Fibroblast of skin of right quadriceps (primary cell): Measurements from ENCODE around the gene ACER1.
"Not testable (repeated sequence)": the region's sequence is repeated elsewhere in the genome, so short reads cannot be mapped to it uniquely, and the experiment has no call there.

ENCODE experiments used
- DNase-seq: peaks from one replicate; pipeline ENCODE4 v3.0.0-alpha.2; 2013

The ACER1 gene

DNA sequence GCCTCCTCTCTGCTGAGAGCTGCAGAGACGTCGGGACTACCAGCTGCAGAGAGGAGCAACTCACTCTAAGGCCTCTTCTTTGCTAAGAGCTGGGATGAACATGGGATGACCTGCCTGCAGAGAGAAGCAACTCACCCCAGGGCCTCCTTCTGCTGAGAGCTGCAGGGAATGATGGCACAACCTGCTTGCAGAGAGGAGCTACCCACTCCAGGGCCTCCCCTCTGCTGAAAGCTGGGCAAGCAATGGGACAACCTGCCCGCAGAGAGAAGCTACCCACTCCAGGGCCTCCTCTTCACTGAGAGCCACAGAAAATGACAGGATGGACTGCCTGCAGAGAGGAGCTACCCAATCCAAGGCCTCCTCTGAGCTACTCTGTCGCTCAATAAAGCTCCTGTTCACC is 46.7 kb downstream of the ACER1 start:
- no peak for DNase-seq

DNA sequence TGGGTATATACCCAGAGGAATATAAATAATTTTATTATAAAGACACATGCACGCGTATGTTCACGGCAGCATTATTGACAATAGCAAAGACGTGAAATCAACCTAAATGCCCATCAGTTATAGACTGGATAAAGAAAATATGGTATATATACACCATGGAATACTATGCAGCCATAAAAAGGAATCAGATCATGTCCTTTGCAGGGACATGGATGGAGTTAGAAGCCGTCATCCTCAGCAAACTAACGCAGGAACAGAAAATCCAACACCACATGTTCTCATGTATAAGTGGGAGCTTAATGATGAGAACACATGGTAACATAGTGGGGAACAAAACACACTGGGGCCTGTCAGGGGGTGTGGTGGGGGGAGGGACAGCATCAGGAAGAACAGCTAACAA is 51.0 kb downstream of the ACER1 start:
- not testable (repeated sequence) for DNase-seq

DNA sequence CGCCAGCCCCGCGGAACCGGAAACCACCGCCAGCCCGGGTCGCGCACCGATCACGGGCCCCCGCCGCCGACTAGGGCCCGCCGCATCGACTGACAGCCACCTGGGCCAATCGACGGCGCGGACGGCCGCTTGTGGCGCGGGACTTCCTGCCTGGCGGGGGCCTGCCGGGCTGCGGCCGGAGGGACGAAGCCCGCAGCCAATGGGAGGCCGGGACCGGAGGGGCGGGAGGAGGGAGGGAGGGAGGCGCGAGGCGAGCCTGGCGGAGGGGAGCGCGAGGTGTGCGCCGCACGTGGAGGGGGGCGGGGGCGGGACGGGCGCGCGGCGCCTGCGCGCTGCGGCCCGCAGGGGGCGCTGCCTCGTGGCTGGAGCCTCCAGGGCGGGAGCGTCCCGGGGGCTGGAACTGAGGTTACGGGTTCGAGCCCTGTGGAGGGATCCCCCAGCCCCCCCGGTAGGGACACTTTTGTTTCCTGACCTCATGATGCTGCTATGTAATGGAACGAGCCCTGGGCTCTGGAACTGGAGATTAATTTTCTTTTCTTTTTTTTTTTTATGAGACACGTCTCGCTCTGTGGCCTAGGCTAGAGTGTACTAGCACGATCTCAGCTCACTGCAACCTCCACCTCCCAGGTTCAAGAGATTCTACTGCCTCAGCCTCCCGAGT is 53.4 kb downstream of the ACER1 start, which contains the start of gene MLLT1:
TSS of gene MLLT1 (minus strand) at position 45 of the 661 bp plus-strand sequence. CDS start 191 bp downstream, outside the sequence.
- peak; percentile 98 for DNase-seq

DNA sequence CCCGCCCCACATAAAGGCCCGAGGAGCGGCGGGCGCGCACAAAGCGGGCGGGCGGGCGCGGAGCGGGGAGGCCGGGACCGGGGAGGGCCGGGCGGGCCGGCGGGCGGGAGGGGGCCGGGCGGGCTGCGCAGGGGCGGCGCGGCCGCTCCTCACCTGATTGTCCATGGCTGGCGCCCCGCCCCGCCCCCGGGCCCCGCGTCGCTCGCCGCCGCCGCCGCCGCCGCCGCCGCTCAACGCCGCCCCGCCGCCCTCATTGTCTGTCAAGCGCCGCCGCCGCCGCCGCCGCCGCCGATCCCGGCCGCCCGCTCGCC is 53.8 kb downstream of the ACER1 start:
- no peak for DNase-seq

DNA sequence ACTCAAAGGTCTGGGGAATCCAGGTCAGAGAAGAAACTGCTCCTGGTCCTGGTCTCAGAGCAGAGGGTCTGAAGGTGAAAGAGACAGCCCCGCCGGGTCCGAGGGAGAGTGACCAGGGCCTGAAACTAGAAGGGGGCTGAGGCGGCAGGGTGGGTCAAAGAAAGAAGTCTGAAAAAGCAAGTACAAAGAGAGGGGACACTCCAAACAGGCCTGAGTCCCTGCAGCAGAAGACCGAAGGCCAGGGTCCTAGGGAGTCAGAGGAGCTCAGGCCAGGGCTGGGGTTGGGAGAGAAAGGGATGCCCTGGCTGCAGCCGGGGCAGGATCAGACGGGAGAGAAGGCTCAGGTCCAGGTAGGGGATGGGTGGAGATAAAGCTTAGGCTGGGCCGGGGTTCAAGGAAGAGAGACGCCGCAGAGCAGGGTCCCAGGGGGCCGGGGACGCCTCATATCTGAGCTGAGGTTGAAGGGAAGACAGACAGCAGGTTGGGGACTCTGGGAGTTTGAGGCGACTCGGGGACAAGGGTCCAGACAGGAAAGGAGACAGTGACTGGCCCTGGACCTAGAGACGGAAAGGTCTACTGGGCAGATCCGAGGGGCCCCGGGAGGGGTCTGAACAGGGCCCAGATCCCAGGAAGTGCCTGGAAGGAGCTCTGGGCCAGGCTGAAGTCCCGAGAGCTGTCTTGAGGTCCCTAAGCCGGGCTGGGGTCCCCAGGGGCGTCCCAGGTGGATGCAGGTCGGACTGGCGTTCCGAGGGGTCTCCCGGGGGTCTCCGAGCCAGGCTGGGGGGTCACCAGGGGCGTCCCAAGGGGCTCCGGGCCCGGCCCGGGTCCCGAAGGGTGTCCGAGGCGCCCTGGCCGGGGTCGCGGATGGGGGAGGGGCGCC is 54.4 kb downstream of the ACER1 start:
- DNase-seq: no peak

DNA sequence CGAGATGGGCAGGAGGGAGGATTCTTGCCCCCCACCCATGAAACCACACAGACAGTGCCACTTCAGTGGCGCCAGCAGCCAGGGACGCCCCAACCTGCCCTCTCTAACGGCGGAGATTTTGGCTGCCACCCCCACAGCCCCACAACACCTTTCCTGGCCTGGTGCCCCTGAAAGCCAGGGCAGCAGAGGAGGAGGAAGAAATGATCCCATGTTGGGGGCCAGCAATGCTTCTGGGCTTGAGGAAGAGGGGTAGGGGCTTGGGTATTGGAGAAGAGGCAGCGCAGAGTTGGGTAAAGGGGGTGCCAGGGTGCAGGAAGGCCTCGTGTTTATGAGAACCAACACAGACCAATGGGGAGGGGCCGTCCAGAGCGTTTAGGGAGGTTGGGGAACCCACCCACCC is 55.4 kb downstream of the ACER1 start:
- no peak for DNase-seq

DNA sequence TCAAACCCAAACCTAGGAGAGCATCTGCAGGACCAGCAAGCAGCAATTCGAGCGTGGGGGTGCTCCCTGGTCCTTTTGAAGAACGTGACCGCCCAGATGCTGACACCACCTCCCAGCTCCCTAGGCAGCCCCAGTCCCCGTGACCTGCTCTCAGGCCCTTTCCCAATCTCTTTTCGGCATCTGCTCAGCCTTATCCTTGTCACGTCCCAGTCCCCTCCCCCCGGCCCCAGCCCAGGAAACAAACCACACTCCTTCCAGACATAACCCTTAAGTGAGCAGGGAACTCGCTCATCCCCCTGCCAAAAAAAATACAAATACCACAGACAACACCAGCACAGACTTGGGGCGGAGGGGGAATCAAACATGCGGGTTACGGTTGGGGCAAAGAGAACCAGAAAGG is 57.0 kb downstream of the ACER1 start:
- DNase-seq: peak; percentile 85

DNA sequence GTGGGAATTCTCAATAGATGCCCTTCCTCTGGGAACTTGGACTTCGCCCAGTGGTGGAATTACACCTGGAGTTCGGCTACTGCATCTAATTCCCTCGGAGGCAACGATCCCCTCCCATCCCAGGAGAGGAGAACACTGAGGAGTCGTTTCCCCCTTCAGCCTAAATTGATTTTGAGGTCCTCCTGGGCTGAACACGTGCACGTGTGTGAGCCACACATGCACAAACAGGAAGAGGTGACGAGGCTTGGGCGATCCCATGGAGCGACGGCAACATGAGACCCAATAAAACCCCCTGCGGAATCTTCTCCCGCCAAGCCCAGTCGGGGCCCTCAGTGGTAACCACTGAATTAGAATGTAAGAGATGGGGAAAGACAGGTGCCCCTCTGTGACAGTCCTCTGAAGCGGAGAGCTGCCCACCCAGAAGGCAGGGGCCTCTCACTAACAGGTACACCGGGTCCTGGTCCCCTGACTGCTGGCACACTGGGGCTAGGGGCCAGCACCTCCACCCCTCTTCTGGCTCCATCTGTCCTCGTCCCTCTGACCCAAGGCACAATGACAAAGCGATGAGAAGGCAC is 58.2 kb downstream of the ACER1 start:
- DNase-seq: no peak

DNA sequence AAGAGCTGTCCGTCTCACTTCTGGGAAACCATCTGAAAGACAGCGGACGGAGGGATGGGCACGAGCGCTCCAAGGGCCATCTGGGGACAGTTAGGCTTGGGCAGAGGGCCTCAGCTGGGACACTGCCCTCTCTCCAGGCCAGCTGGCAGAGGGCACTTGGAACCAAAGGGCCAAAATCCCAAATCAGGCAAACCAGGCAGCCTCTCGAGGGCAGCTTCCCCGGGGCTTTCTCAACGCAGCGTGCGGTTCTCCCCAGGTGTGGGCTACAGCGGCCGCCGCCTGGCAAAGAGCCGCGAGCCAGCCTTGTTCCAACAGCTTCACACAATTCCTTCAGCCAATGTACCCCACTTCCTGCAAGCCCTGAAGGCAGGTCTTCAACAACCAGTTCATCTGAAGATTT is 58.7 kb downstream of the ACER1 start:
- no peak for DNase-seq

DNA sequence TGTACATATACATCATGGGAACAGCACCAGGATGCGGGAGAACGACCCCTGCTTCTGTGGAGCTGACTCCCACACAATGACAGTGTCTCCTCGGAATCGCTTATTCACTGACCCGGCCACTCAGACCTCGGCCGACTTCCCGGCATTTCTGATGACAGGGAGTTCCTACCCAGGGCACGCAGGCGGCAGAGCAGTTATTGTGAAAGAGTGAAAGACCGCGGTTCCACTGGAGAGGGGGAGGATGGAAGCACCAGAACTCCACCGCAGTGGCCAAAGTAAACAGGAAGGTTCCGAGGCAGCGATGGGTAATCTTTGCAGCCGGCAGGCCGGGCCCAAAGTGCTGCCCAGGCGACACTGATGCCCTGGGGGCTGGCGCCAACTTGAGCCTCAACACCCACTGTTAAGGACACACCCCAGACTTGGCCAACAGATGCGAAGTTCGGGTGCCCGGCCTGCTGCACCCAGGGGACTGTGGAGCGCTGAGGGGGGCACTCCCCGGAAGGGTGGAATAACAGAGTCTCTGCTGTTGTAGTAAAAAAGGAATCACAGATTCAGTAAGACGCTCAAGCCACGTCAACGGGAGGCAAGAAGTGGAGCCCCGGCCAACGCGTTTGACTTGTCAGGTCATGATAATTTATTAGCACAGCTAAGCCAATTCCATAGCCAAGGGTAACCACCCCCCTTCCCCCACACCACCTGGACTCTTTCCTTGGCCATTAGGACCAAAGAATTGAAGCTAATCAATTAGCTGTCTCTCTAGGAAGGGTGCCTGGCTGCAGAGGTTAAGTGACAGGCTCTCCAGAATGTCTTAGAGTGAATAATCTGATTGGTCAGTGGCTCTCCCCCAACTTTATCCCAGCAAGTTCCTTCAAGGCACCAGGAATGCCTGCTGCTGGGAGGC is 59.5 kb downstream of the ACER1 start:
- DNase-seq: peak; percentile 62

DNA sequence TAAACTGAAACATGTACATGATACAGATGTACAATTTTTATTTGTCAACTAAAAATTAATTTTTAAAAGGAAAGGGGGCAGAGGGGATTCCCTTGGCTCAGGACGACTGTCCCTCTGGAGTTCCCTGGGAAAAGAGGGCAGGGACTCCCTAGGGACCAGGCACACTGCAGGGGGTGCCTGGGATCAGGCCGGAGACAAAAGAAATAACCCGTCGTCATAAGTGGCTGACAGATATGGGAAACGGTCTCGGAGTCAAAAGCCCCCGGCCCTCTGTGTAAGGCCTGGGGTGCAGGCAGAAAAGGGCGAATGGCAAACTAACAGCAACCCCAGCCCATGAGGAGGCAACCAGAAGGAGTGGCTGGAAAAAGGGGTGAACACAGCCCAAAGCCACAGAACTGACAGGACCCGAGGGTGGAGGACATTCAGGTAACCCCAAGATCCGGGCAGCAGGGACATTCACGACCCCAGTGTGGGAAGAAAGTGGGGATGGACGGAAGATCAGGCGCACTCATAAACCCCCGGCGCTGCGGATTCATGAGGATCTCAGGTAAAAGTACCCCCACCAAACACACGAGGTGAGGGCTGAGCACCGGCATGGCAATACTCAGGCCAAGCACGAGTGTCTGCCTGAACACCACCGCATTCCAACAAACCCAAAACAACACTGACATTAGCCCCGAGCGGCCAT is 60.4 kb downstream of the ACER1 start:
- no peak for DNase-seq

DNA sequence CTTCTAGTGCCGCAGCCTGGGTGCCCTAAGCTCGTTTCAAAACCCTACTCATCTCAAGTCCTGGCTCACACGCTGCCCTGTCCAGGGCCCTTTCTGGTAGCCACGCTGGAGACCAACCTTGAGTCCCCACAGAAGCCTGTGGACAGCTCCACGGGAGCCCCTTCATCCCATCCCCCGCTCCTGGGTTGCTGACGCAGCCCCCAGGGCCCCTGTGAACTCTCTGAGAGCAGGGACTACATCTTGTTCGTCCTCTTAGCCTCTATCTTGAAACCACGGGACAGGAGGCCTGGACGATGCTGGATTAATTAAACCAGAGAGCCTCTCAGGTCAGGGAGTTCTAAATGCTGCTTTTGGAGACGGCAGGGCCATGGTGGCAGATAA is 61.0 kb downstream of the ACER1 start:
- DNase-seq: no peak

DNA sequence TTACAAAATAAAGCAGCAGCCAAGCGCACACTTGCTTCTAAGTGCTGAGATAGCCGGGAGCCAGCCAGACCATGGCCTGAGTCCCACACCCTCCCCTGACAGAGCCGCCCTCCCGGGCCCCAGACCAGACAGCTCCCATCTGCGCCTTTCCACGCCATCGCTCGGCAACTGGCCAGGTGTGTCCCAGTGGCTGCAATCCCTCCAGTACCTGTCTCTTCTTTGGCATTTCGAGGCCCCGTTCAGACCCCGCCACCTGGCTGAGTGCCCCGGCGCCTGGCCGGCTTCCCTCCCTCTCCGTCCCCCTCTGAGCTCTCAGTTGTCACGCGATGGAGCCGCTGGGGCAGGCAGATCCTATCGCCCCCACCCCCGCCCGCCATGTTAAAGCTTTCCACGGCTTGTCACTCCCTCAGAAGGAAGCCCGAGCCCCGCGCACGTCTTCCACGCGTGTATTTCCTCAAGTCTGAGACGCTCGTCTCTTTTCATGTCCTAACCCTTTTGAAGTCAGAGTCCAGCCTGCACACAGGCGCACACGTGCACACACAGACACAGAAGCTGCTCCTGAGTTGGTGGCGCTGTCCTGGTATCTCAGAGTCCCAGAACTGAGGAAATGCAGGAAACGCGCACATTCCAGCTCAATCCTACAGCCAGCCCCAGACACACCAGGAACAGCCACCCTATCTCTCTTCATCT is 61.5 kb downstream of the ACER1 start:
- peak; percentile 76 for DNase-seq

DNA sequence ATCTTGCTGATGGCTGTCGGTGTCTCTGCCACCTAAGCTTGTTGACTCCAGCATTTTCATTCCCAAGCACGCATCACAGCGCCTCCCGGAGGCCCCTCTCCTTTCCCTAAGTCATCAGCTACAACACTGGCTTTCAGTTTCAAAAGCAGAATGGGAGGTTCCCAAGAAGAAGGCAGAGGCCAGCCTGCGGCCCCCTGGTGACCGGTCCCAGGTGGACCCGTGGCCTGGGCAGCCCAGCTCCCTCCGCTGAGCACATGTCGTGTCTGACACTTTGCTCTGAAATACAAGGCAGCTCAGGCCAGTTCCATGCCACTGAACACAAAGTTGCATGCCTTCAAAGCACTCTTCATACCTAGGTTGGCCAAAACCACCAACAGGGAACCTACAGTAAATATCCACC is 62.2 kb downstream of the ACER1 start:
- no peak for DNase-seq

DNA sequence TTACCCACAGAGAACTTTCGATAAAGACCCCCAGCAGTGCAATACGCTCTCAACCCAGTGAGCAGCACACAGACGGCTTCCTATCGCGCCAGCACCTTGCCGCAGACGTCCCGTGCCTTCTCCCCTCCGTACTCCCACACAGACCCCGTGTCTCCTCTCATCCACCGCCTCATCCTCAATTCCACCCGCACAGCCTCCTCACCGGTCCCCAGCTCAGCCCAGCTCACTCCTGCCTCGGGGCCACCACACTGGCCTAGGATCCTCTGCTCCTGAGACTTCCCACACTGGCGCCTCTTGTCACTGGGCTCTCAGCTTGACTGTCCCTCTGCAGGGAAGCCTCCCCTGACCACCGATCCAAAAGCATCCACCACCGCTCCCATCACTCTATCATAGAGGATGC is 62.6 kb downstream of the ACER1 start:
- DNase-seq: no peak

DNA sequence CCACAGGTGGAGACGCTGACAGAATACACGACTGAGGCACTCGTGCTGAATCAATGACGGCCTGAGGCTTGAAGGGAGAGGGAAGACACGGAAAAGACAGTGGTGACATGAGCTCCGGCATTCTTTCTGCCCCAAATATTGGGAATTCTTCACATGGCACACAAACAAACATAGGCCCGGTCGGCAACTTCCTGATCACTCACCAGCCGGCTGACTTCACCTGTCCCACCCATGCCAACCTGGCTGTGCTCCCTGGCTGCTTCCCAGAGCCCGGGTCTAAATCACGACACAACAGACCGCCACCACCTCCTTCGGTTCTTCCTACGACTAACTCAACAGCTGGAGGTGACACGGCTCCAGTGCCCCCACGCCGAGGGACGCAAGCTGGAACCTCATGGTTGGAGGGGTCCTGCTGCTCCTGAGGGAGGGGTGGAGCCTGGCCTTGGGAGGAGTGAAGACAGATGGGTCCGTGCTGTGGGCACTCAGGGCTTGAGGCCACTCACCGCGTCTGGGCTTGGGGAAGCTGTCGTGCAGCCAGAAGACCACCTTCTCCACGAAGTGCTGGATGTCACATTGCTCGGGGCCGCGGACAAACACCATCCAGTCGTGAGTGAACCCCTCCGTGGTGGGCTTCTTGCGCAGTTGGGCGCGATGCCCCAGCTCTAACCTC is 63.2 kb downstream of the ACER1 start:
- DNase-seq: no peak

DNA sequence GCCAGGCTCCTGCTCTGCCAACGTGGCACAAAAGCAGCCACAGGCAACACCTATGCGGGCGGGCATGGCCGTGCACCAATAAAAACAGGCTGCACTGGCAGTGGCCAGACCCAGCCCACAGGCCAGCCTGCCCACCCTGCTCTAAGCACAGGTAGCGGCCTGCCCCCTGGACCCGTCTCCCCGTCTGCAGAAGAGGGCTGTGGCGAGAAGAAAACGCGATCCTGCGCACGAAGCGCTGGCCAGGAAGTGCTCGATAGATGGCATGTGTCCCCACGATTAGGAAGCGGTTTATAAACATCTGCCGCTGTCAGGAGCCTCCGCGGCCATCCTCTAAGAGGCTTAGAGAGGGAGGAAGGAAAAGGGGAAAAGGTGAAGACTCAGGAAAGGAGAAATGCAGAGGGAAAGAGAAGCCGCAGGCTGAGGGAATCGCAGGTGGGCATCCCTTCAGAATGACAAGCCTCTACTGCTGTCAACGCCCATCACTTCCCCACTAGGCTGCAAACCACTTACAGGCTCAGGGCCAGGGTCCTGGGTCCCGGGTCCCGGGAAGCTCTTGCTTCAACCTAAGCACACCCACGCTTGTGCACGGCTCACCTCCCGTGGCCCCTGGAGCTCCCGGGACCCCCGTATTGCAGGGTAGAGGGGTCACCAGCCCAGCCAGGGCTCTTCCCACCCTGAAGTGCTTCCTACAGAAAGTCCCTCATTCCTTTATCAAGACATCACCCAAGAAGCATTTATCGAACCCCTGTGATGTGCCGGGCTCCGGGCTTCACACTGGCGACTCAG is 64.1 kb downstream of the ACER1 start:
- no peak for DNase-seq

DNA sequence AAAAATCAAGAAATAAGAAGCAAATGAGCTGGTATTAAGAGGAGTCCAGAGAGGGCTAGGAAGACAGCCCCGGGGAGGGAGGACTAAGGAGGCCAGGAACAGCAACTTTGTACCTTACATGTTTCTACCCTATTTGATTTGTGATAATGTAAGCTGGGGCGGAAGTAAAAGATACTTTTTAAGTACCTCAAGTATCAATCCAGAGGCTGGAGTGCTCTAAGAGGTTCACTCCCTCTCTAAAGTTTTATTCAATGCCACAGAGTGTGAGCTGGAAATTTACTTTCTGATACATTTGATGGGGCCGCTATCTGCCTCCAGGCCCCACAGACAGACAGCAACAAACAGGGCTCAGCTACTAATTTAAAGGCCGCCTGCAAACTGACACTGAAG is 65.0 kb downstream of the ACER1 start:
- no peak for DNase-seq

DNA sequence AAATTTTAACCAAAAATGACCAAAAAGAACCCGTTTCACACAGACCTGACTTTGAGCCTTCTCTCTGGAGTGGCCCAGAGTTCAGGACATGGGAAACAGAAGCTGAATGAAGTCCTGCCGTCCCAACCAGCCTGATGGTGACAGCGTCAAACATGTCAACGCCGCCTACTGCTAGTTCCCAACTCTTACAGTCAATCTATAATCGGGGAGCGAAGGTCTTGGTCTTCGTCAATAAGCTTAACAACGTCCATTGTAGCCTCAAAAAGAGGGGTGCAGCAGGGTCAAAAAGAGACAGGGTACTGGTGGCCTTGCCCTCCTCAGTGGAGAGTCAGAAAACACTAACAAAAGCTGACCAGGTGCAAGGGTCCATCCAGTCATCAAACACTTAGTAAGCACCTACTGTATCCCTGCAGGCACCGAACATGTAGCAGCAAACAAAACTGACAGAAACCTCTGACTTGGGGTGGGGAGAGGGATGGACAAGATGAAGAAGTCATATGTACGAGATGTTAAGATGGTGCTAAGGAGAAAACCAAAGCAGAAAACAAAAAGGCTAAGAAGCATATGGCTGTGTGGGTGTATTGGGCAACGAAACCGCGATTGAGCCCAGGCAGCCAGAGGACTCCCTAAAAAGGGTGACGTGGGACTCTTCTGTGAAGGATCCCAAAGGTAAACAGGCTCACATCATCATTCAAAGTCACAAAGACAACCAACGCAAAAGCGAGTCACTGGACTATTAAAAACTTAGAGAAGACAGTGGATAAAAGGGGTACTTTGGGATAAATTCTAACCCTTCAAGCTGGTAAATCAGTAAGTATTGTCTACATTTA is 65.6 kb downstream of the ACER1 start:
- no peak for DNase-seq

DNA sequence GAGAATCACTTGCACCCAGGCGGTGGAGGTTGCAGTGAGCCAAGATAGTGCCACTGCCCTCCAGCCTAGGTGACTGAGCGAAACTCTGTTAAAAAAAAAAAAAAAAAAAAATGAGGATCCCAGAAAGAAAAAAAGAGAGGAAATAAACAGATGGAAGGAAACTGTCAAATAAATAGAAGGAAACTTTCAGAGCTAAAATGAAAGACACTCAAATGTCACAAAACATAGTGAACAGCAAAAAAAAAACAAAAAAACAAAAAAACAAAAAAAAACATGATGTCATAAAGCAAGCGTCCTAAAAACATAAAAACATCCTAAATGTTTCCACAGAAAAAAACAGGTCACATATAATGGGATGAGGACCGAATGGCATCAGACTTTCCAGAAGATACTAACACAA is 68.6 kb downstream of the ACER1 start:
- no peak for DNase-seq
